Myocyte (in vitro differentiated cells): ENCODE measurements around the gene SLC2A4RG. TPM values are rescaled to one million over a fixed set of nuclear protein-coding genes. Genes with fewer than 3 reads are reported as not detected.

Source experiments
- DNase-seq: peaks from one replicate; pipeline ENCODE4 v3.0.0-alpha.2; 2012; ENCODE audit warnings: low read depth
- total RNA-seq: library from RNA; depleted of rRNA; stranded (reverse); fragments of >200 nt; gene quantifications from 2 replicates; pipeline ENCODE4 v1.2.3, GENCODE V29; 2014

Gene SLC2A4RG
- total RNA-seq, 1 donor from 2014 or later, result 96.8 TPM

DNA sequence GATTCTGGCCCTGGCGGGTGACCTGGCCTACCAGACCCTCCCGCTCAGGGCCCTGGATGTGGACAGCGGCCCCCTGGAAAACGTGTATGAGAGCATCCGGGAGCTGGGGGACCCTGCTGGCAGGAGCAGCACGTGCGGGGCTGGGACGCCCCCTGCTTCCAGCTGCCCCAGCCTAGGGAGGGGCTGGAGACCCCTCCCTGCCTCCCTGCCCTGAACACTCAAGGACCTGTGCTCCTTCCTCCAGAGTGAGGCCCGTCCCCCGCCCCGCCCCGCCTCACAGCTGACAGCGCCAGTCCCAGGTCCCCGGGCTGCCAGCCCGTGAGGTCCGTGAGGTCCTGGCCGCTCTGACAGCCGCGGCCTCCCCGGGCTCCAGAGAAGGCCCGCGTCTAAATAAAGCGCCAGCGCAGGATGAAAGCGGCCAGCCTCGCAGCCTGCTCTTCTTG lies 868 bp upstream of the SLC2A4RG start:
- peak; percentile 18 for DNase-seq

DNA sequence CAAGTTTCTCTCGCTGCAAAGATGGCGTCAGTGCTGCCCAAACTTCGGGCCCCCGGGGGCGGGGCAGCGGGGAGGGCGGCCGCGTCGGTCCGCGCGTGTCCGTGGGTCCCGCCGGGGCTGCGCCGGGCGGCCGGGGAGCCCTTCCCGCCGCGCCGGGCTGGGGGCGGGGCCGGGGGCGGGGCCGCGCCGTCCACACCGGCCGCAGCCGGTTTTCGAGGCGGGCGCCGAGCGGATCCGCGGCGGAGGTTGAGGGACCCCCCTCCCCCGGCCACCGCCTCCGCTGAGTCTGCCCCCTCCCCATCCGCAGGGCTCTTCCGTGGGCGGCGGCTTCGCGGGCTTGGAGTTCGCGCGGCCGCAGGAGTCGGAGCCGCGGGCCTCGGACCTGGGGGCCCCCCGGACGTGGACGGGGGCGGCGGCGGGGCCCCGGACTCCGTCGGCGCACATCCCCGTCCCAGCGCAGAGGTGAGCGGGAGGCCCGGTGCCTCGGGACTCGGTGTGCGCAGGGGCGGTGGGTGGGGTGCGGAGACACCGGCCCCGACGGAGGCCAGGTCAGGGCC lies 572 bp downstream of the SLC2A4RG start:
- peak; percentile 63 for DNase-seq

GRCh38 chr20:63740627-63741353 lies 1.2 kb downstream of the SLC2A4RG start:
- DNase-seq, result peak; percentile 95

GRCh38 chr20:63741354-63741675 lies 1.7 kb downstream of the SLC2A4RG start:
- no peak for DNase-seq

GRCh38 chr20:63741676-63742380 lies 2.3 kb downstream of the SLC2A4RG start:
- DNase-seq, result no peak

- DNase-seq, result no peak
Measured at GRCh38 chr20:63742381-63743024, 2.9 kb downstream of the SLC2A4RG start.

- DNase-seq, result no peak
Measured at GRCh38 chr20:63743210-63743970, 3.8 kb downstream of the SLC2A4RG start.

DNA sequence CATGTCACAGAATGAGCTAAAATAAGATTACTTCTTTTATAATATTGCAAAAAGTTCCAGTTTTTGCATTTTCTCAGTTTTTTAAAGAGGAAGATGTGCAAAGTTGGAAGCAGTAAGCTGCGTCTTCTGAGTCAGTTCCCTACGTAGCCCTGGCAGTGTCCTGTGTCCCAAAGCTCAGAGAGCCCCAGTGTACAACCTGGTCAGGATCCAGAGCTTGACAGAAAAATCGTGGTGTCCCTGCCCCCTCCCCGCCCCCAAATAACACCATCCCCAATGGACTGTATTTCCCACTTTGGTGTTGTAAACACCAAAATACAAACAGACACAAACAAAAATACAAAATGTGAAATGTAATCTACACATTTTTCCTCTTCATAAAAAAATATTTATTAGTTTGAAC lies 4.6 kb downstream of the SLC2A4RG start:
- DNase-seq, result no peak

DNA sequence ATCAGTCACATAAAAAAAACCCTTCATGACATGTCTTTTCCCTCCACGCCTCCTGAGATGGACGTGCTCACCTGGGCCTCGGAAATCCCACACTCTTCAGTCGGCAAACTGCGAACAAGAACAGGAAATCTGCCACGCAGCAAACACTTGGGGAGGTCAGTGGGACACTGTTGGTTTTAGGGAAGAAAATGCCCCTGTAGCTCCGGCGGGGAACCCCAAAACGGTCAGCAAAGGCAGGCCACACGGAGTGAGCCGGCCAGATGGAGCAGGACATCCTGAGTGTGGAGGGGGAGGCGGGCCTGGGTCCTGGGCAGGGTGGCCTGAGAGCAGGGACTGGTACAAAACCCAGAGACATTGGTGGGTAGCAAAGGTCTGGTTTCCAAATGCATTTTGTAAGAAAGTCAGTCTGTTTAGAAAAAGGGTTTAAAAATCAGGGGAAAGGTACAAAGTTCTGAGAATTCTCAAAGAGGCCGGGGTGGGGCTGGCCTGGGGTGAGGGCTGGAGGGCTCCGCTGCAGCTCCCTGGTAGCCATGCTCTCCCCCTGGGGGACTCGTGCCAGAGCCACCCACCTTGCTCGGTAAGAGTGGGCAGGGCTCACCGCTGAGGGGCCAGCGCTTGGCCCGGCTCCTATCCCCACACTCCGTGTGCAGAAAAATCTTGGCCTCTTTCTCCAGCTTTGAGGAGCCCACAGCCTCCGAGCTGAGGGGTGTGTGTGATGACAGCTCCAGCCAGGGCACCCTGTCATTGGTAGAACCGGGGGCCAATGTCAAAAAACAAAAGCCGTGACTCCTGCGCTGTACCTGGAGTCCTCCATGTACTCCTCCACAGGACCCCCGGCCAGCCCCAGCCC lies 5.2 kb downstream of the SLC2A4RG start:
- DNase-seq, result no peak

DNA sequence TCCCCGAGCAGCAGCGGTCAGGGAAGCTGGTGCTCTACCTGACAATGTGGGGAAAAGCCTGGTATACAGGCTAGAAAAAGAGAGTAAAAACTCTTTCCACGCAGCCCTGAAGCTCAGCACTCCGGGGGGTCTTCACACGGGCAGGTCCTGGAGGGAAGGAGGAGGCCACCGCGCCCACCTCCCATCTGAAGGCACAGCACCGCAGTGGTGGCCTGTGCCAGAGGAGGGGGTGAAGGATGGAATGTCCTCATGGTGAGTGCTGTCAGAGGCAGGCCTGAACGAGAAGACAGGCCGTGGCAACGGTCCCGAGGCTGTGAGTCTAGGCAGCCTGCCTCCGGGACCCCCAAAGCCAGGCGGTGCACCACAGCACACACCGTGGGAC lies 5.8 kb downstream of the SLC2A4RG start:
- DNase-seq, result no peak

DNA sequence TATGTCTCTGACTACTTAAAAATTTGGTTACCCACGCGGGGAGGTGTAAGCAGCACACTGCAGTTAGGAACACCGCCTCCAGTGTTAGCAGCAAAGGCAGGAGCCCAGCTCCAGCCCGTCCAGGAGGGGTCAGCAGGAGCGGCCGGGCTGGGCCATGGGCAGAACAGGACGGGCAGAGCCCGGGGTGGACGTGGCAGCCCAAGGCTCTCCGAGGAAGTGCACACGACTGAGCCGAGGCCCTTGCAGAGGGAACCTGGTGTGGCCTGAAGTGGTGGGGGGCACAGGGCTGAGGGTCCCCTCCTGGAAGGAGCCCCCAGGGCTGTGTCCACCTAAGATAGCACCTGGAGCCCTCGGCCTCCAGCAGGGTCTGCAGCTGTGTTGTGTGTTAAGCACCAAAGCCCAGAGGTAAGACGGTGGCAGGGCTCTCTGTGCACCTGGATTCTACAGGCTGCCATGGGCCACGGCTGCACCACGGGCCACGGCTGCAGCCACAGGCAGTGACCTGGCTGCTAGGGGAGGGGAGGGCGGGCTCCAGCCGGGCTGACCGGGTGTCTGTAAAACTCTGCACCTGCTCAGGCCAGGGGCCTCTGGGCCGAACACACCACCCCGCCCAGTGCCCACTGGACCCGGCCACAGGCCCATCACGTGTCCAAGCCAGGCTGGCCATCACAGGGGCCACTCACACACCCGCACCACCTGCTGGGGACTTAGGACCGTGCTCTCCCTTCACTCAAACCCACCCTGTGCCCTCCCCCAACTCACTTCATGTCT lies 6.6 kb downstream of the SLC2A4RG start:
- peak; percentile 36 for DNase-seq

DNA sequence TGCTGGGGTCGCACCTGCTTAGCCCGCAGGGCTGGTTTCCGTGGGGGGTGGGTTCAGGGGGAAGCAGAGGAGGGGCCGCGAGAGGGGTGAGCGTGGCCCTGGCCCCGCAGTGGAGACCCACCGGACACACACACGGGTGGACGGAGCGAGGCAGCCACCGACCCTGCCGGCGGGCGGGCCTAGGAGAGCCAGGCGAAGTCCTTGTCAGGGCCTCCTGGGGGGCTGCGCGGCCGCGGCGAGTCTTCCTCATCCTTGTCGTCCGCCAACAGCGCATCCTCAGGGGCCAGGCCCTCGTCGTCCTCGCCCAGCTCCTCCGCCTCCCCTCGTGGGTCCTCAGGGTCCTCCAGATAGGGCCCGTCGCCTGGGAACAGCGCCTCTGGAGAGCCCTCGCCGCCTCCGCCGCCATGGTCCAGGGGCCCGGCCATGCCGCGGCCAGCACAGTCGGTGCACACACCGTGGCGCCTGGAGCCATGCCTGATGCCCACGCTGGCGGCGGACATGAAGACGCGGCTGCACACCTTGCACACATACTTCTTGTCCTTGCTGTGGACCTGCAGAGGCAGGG lies 7.3 kb downstream of the SLC2A4RG start:
- no peak for DNase-seq

DNA sequence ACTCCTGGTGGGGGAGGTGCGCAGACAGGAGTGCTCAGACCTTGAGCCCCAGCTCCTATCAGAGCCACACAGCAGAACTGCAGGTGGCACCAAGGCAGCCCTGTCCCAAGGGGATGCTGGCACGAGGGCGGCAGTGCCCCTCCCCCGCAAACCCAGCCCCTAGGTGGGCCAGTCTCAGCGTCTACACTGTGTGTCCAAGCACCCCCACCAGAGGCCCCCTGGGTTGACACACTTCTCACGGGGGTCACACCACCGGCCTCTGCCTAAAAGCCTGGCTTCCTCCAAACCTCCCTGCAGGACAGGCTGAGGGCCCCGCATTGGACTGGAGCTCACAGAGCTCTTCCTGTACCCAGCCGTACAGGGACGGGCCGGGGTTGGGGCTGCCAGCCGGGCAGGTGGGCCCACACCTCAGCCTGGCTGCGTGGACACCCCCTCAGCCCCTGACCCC lies 8.1 kb downstream of the SLC2A4RG start:
- no peak for DNase-seq

DNA sequence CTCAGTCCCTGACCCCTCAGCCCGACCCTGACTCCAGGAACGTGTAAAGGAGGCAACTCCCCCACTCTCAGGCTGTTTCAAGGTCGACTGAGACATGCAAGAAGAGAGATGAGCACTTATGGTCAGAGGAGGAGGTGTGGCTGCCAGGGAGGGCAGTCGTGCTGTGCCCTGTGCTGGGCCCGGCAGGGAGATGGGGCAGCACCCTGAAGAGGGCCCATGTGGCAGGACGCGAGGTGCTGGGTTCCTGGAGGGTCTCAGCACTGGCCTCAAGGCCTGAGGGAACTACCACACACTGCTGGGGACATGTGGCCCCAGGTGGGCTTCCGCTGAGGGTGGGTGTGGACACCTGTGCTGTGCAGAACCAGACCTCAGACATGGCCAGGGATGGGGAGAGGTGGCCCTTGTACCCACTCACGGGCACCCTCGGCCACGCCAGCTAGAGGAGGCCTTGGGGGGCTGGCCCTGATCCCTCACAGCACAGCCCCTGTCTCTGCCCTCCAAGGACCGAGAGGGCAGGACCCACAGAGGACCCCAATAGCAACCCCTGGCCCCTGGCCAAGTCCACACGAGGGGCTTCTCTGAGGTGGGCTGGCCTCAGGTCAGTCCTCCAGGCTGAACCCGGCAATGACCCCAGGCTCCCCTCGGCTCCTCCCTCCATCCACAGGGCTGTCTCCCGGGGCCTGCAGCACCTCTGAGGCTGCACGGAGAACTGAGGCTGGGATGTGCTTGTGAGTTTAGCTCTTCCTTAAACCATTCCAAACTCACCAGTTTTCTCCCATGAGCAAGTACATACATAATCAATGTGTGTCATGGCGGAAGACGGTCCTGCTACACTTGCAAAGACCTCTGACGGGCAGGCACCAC lies 8.7 kb downstream of the SLC2A4RG start:
- DNase-seq, result no peak

DNA sequence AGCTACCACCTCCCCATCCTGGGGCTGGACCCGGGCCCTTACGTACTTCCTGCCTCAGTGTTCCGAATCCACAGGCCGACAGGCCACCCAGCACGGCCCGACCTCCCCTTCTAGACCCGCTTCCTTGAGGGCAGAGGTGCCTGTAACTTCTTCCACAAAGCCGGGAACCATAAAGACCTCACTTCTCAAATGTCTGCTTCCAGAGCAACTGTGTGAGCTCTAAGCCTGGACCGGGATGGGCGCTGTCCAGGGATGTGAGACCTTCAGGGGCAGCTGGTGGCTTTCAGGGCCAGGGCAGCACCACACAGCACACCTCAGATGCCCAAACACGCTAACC lies 9.3 kb downstream of the SLC2A4RG start:
- DNase-seq, result no peak

- no peak for DNase-seq
Measured at GRCh38 chr20:63749597-63750508, 10.3 kb downstream of the SLC2A4RG start.

DNA sequence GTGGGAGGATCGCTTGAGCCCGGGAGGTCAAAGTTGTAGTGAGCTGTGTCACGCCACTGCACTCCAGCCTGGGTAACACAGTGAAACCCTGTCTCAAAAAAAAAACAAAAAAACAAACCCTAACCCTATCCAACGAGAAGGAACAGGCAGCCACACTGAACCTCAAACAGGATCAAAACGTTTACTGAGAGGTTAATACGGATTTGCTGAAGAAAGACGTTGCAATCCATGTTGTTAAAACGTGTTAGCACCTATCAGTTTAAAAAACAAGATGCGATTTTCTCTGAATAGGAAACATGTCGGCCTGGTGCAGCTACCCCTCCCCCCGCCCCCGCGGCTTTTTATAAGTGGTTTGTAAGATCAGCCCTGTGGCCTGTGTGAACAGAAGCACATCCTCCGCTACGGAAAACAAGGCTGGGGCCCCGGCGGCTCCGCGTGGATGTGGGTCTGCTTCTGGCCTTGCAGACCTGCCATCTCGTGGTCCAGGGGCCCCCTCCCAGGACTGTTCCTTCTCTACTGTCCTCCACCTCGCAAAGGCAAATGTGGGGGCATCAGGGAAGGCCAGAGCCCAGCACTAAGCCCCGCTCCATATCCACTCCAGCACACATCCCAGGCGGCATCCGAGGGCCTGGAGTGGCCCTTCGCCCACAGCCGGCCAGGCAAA lies 11.4 kb downstream of the SLC2A4RG start:
- no peak for DNase-seq
